Right cardiac atrium (tissue), 5 donors: ENCODE data around the gene MFSD12. TPM values are rescaled to one million over a fixed set of nuclear protein-coding genes. Genes with fewer than 3 reads are reported as not detected.
A peak's percentile ranks its signal among the peaks of the same experiment; 100 is the strongest.
"Not testable (repeated sequence)": the region's sequence is repeated elsewhere in the genome, so short reads cannot be mapped to it uniquely, and the experiment has no call there.

ENCODE experiments used
- ATAC-seq, 2 donors: fragments of 200-7000 bp; cut with Tn5 transposase; one replicate each; pipeline versions ENCODE4 v1.8.0 to v1.9.1; 2020; ENCODE audit warnings: moderate library complexity in 2 of 2, mild to moderate bottlenecking in 1 of 2
- DNase-seq, 3 donors: peaks; one replicate each; pipeline ENCODE4 v3.0.0-alpha.2; 2020
- H3K27ac ChIP-seq: one replicate; pipeline ENCODE4 v1.5.1; 2013; ENCODE audit warnings: mild to moderate bottlenecking, low read length, control low read depth, moderate library complexity
- H3K27me3 ChIP-seq: one replicate; pipeline ENCODE4 v1.6.1; 2013; ENCODE audit not compliant: control insufficient read depth, insufficient read depth
- H3K4me1 ChIP-seq: one replicate; pipeline ENCODE4 v1.6.1; 2013; ENCODE audit warnings: low read length; ENCODE audit not compliant: control insufficient read depth, insufficient read depth
- H3K4me3 ChIP-seq: one replicate; pipeline ENCODE4 v1.5.1; 2013; ENCODE audit warnings: low read length, control low read depth
- H3K9me3 ChIP-seq: one replicate; pipeline ENCODE4 v1.6.1; 2013; ENCODE audit warnings: low read length; ENCODE audit not compliant: control insufficient read depth
- WGBS: extraction: QIAGEN DNeasy Blood & Tissue Kit; methylation state at CpG from one replicate; pipeline ENCODE4 v1.1.7; 2013; 5-methylcytosine and 5-hydroxymethylcytosine counted together
- intact Hi-C, 4 donors: fragments of 100-400 bp; cut with DNase I; formaldehyde crosslinking; loops; one replicate each; pipeline versions ENCODE4 v1.11.0 to v1.14.0; 2022 to 2023
- polyA plus RNA-seq: library from polyadenylated mRNA; stranded (reverse); fragments of 200-250 nt; gene quantifications from one replicate; pipeline ENCODE4 v1.2.3, GENCODE V29; 2013
- total RNA-seq, 4 donors: library from RNA; stranded (reverse); fragmentation: NEBNext Ultra II Directional; extraction: Animal tissue kit (Norgen Biotek cat#: 25700); gene quantifications; one replicate each; pipeline ENCODE4 v1.2.1, GENCODE V29; 2021
- donor health status: healthy with polysubstance abuse.
- donor health status: DM: no; HTN: yes; CAD: no.
- donor health status: DM: no; HTN: no; CAD: no.
- donor health status: DM: no; HTN: yes; CAD: no; lungs with severe emphysema.
- donor health status: DM: yes; HTN: yes; CAD: no.

The MFSD12 gene
- total and polyA plus RNA-seq, 5 donors = 20.6 to 31.7 (median 29.4) TPM

- no peak overlapping the region for H3K27ac ChIP-seq
- peak overlapping the region; percentile 94 for H3K4me3 ChIP-seq
- ATAC-seq = peak; percentile 5 to 8
- no peaks in the 10 kb centered on the region for H3K27me3 ChIP-seq
- H3K4me1 ChIP-seq = no peaks in the 10 kb centered on the region
- 1% methylated on average over 60 of the region's 60 CpGs for WGBS
- peak in 2 of 3 donors; percentile 75 to 76 for DNase-seq
- H3K9me3 ChIP-seq = no peaks in the 10 kb centered on the region
- intact Hi-C loops = loop anchor here in 1 of 4 donors (10.0 kb wide), 1 partner anchor 51 kb away; the partner anchor contains the start of gene CACTIN
Measured at GRCh38 chr19:3573162-3573857, 15.9 kb upstream of the MFSD12 start.

GRCh38 chr19:3572855-3573161 is 15.4 kb upstream of the MFSD12 start, which contains the start of gene HMG20B:
HMG20B (plus strand) TSS chr19:3572944; CDS start chr19:3573310, 366 bp downstream.
- no peak for ATAC-seq
- DNase-seq = no peak
- H3K27me3 ChIP-seq = no peaks in the 10 kb centered on the region
- no peak within 1 kb of the TSS for H3K27ac ChIP-seq
- intact Hi-C loops = loop anchor here in 1 of 4 donors (10.0 kb wide), 1 partner anchor 52 kb away; the partner anchor contains the start of gene CACTIN
- under 1% methylated on average over 30 of the region's 30 CpGs for WGBS
- no peaks in the 10 kb centered on the region for H3K9me3 ChIP-seq
- H3K4me3 ChIP-seq = peak within 1 kb of the TSS; percentile 94
- H3K4me1 ChIP-seq = no peaks in the 10 kb centered on the region

- Histone ChIP-seq H3K27me3 (no peaks in the 10 kb centered on the region), H3K27ac (no peak overlapping the region), H3K4me3 (peak overlapping the region; percentile 57), H3K4me1 (no peaks in the 10 kb centered on the region), H3K9me3 (no peaks in the 10 kb centered on the region)
- DNase-seq (peak; percentile 100), ATAC-seq (peak; percentile 96 to 98)
- 2% methylated on average over 48 of the region's 48 CpGs for WGBS
- intact Hi-C loops = loop anchor here in 1 of 4 donors (10.0 kb wide), 1 partner anchor 53 kb away; the partner anchor contains the start of gene CACTIN
Measured at GRCh38 chr19:3572132-3572854, 14.9 kb upstream of the MFSD12 start.

- H3K4me3 ChIP-seq = no peak overlapping the region
- WGBS = 76% methylated on average over 7 of the region's 7 CpGs
- no peaks in the 10 kb centered on the region for H3K9me3 ChIP-seq
- ATAC-seq = no peak
- no peaks in the 10 kb centered on the region for H3K27me3 ChIP-seq
- no peak overlapping the region for H3K27ac ChIP-seq
- no peaks in the 10 kb centered on the region for H3K4me1 ChIP-seq
- peak in 1 of 3 donors; percentile 25 for DNase-seq
- intact Hi-C loops = loop anchor here in 1 of 4 donors (10.0 kb wide), 1 partner anchor 54 kb away; the partner anchor contains the start of gene CACTIN
Measured at GRCh38 chr19:3570606-3571011, 13.2 kb upstream of the MFSD12 start.

GRCh38 chr19:3570042-3570441 is 12.7 kb upstream of the MFSD12 start:
- intact Hi-C loops = loop anchor here in 1 of 4 donors (10.0 kb wide), 1 partner anchor 55 kb away; the partner anchor contains the start of gene CACTIN
- not testable (repeated sequence) for H3K4me3 ChIP-seq, H3K9me3 ChIP-seq, ATAC-seq, H3K4me1 ChIP-seq, H3K27ac ChIP-seq, H3K27me3 ChIP-seq
- WGBS = 90% methylated on average over 11 of the region's 11 CpGs
- peak in 1 of 3 donors; percentile 20 for DNase-seq

GRCh38 chr19:3565139-3565538 is 7.8 kb upstream of the MFSD12 start:
- H3K4me1 ChIP-seq = no peaks in the 10 kb centered on the region
- H3K4me3 ChIP-seq = no peak overlapping the region
- no peak overlapping the region for H3K27ac ChIP-seq
- no peaks in the 10 kb centered on the region for H3K27me3 ChIP-seq
- no peaks in the 10 kb centered on the region for H3K9me3 ChIP-seq
- intact Hi-C loops = no loop called here
- 92% methylated on average over 19 of the region's 19 CpGs for WGBS
- no peak for ATAC-seq
- DNase-seq = peak in 1 of 3 donors; percentile 13

GRCh38 chr19:3563709-3564524 is 6.5 kb upstream of the MFSD12 start:
- H3K4me1 ChIP-seq = no peaks in the 10 kb centered on the region
- no peak overlapping the region for H3K27ac ChIP-seq
- no peak for ATAC-seq

GRCh38 chr19:3556978-3557460 is 367 bp downstream of the MFSD12 start:
- DNase-seq (peak in 2 of 3 donors; percentile 69 to 72), ATAC-seq (no peak)
- peak overlapping the region; percentile 89 for H3K4me3 ChIP-seq
- H3K4me1 ChIP-seq = peaks cover 2% of the 10 kb centered on the region
- under 1% methylated on average over 60 of the region's 60 CpGs for WGBS
- no peaks in the 10 kb centered on the region for H3K9me3 ChIP-seq
- no peak overlapping the region for H3K27ac ChIP-seq
- intact Hi-C loops = no loop called here
- no peaks in the 10 kb centered on the region for H3K27me3 ChIP-seq

More at GRCh38 chr19:3563709-3564524, 6.5 kb upstream of the MFSD12 start:
- no peaks in the 10 kb centered on the region for H3K9me3 ChIP-seq
- peak in 1 of 3 donors; percentile 45 for DNase-seq
- H3K4me3 ChIP-seq = no peak overlapping the region
- intact Hi-C loops = no loop called here
- WGBS = 62% methylated on average over 17 of the region's 17 CpGs
- no peaks in the 10 kb centered on the region for H3K27me3 ChIP-seq

GRCh38 chr19:3556423-3556977 is 886 bp downstream of the MFSD12 start:
- Histone ChIP-seq H3K4me1 (peaks cover 2% of the 10 kb centered on the region), H3K27me3 (no peaks in the 10 kb centered on the region), H3K27ac (no peak overlapping the region), H3K4me3 (peak overlapping the region; percentile 89), H3K9me3 (no peaks in the 10 kb centered on the region)
- WGBS = 26% methylated on average over 9 of the region's 9 CpGs
- no peak for DNase-seq
- intact Hi-C loops = no loop called here
- no peak for ATAC-seq

- H3K4me1 ChIP-seq = peaks cover 2% of the 10 kb centered on the region
- no peak overlapping the region for H3K27ac ChIP-seq
- no peaks in the 10 kb centered on the region for H3K27me3 ChIP-seq
- WGBS = 72% methylated on average over 15 of the region's 15 CpGs
- DNase-seq = peak in 1 of 3 donors; percentile 55
- intact Hi-C loops = no loop called here
- no peaks in the 10 kb centered on the region for H3K9me3 ChIP-seq
- ATAC-seq = no peak
- H3K4me3 ChIP-seq = peak overlapping the region; percentile 89
Measured at GRCh38 chr19:3555653-3556422, 1.5 kb downstream of the MFSD12 start.
